Tibial nerve (tissue), 4 donors: Measurements from ENCODE around the gene CARHSP1. TPM values are rescaled to one million over a fixed set of nuclear protein-coding genes. Genes with fewer than 3 reads are reported as not detected.

Experiments
- DNase-seq, 2 donors: peaks; one replicate each; pipeline ENCODE4 v3.0.0-alpha.2; 2019; ENCODE audit warnings: low spot score in 2 of 2
- H3K27ac ChIP-seq, 4 donors: fragments of 200-600 bp; sonication (generic) in 3 of 4; one replicate each; pipeline ENCODE4 v1.5.1; 2017 to 2019; ENCODE audit warnings: mild to moderate bottlenecking in 1 of 4
- H3K27me3 ChIP-seq, 2 donors: fragments of 200-600 bp; sonication (generic) in 1 of 2; one replicate each; pipeline versions ENCODE4 v1.5.1 to v1.6.0; 2017 to 2019
- H3K36me3 ChIP-seq, 3 donors: fragments of 200-600 bp; sonication (generic); one replicate each; pipeline ENCODE4 v1.5.1; 2018 to 2019
- H3K4me1 ChIP-seq, 4 donors: fragments of 200-600 bp; sonication (generic) in 3 of 4; one replicate each; pipeline ENCODE4 v1.5.1; 2017 to 2019
- H3K4me3 ChIP-seq, 4 donors: fragments of 200-600 bp; sonication (generic) in 3 of 4; one replicate each; pipeline ENCODE4 v1.5.1; 2017 to 2019; ENCODE audit warnings: mild to moderate bottlenecking in 1 of 4, moderate library complexity in 1 of 4
- H3K9me3 ChIP-seq, 4 donors: fragments of 200-600 bp; sonication (generic) in 3 of 4; one replicate each; pipeline ENCODE4 v1.5.1; 2017 to 2019
- EP300 ChIP-seq, 2 donors: sonication (generic); formaldehyde crosslinking; IDR thresholded peaks; one replicate each; pipeline ENCODE4 v1.6.1; 2017; ENCODE audit warnings: antibody characterized with exemption in 2 of 2, mild to moderate bottlenecking in 1 of 2
- POLR2A ChIP-seq, 2 donors: fragments of 450-650 bp; IDR thresholded peaks; one replicate each; pipeline ENCODE4 v1.6.1; 2017; ENCODE audit warnings: antibody characterized with exemption in 2 of 2, mild to moderate bottlenecking in 2 of 2, moderate library complexity in 2 of 2
- WGBS, 2 donors: methylation state at CpG; one replicate each; pipeline ENCODE4 v1.1.5; 2018; 5-methylcytosine and 5-hydroxymethylcytosine counted together
- total RNA-seq, 4 donors: library from RNA; depleted of rRNA; stranded (reverse); fragments of >200 nt; gene quantifications; one replicate each; pipeline ENCODE4 v1.1.0, GENCODE V29; 2016
- TF ChIP-seq, protein P1 (sequence below), 5 experiments: fragments of 200-600 bp in 3 of 5; fragments of 450-650 bp in 2 of 5; sonication (generic) in 3 of 5; IDR thresholded peaks; one replicate each; pipeline ENCODE4 v1.5.1; 2016 to 2019; ENCODE audit warnings: antibody characterized with exemption in 5 of 5, mild to moderate bottlenecking in 3 of 5, moderate library complexity in 2 of 5

CARHSP1 gene
- total RNA-seq, 4 donors from 2014 or later: 90.6 to 169 (median 160) TPM

GRCh38 chr16:8828541-8829165 is 40.2 kb downstream of the CARHSP1 start:
- TF ChIP-seq, protein P1, sequence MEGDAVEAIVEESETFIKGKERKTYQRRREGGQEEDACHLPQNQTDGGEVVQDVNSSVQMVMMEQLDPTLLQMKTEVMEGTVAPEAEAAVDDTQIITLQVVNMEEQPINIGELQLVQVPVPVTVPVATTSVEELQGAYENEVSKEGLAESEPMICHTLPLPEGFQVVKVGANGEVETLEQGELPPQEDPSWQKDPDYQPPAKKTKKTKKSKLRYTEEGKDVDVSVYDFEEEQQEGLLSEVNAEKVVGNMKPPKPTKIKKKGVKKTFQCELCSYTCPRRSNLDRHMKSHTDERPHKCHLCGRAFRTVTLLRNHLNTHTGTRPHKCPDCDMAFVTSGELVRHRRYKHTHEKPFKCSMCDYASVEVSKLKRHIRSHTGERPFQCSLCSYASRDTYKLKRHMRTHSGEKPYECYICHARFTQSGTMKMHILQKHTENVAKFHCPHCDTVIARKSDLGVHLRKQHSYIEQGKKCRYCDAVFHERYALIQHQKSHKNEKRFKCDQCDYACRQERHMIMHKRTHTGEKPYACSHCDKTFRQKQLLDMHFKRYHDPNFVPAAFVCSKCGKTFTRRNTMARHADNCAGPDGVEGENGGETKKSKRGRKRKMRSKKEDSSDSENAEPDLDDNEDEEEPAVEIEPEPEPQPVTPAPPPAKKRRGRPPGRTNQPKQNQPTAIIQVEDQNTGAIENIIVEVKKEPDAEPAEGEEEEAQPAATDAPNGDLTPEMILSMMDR (IDR thresholded peaks at IDR 0.05): no peak
- no peak for TF ChIP-seq EP300 (IDR thresholded peaks at IDR 0.05)
- no peak for TF ChIP-seq POLR2A (IDR thresholded peaks at IDR 0.05)
- Histone ChIP-seq H3K4me3 (no peak overlapping the region), H3K4me1 (peaks cover 0 to 5% (median 0%) of the 10 kb centered on the region in 4 donors), H3K27ac (no peak overlapping the region), H3K36me3 (peaks cover 0 to 59% (median 3%) of the 10 kb centered on the region in 3 donors), H3K9me3 (no peaks in the 10 kb centered on the region), H3K27me3 (no peaks in the 10 kb centered on the region)
- DNase-seq: no peak
- 92 to 95% methylated on average over 8 of the region's 8 CpGs for WGBS, 2 donors

GRCh38 chr16:8826278-8826879 is 42.4 kb downstream of the CARHSP1 start:
- Histone ChIP-seq H3K27me3 (no peaks in the 10 kb centered on the region), H3K9me3 (no peaks in the 10 kb centered on the region), H3K4me1 (peaks cover 0 to 11% (median 0%) of the 10 kb centered on the region in 4 donors), H3K27ac (no peak overlapping the region), H3K36me3 (peaks cover 0 to 48% (median 3%) of the 10 kb centered on the region in 3 donors), H3K4me3 (no peak overlapping the region)
- TF ChIP-seq EP300 (IDR thresholded peaks at IDR 0.05) (no peak), POLR2A (IDR thresholded peaks at IDR 0.05) (no peak)
- TF ChIP-seq, protein P1 (IDR thresholded peaks at IDR 0.05): no peak
- WGBS, 2 donors: 77% methylated on average over 3 of the region's 3 CpGs
- no peak for DNase-seq

GRCh38 chr16:8822403-8822802 is 46.4 kb downstream of the CARHSP1 start:
- Histone ChIP-seq H3K4me1 (peaks cover 0 to 12% (median 0%) of the 10 kb centered on the region in 4 donors), H3K36me3 (peaks cover 0 to 54% (median 4%) of the 10 kb centered on the region in 3 donors), H3K9me3 (no peaks in the 10 kb centered on the region), H3K4me3 (no peak overlapping the region), H3K27me3 (no peaks in the 10 kb centered on the region), H3K27ac (no peak overlapping the region)
- WGBS, 2 donors: 83 to 88% methylated on average over 3 of the region's 3 CpGs
- no peak for DNase-seq
- TF ChIP-seq POLR2A (IDR thresholded peaks at IDR 0.05): no peak
- TF ChIP-seq EP300 (IDR thresholded peaks at IDR 0.05): no peak
- TF ChIP-seq, protein P1 (IDR thresholded peaks at IDR 0.05): no peak

- H3K36me3 ChIP-seq: peaks cover 0 to 74% (median 16%) of the 10 kb centered on the region in 3 donors
Measured at GRCh38 chr16:8819411-8820034, 49.3 kb downstream of the CARHSP1 start.

More at GRCh38 chr16:8819411-8820034, 49.3 kb downstream of the CARHSP1 start:
- Histone ChIP-seq H3K27me3 (no peaks in the 10 kb centered on the region), H3K9me3 (no peaks in the 10 kb centered on the region), H3K4me3 (no peak overlapping the region), H3K4me1 (peaks cover 0 to 14% (median 0%) of the 10 kb centered on the region in 4 donors), H3K27ac (no peak overlapping the region)
- WGBS, 2 donors: 86 to 88% methylated on average over 6 of the region's 6 CpGs
- DNase-seq: no peak
- TF ChIP-seq, protein P1 (IDR thresholded peaks at IDR 0.05): no peak
- TF ChIP-seq POLR2A (IDR thresholded peaks at IDR 0.05) (no peak), EP300 (IDR thresholded peaks at IDR 0.05) (no peak)
